ENCODE measurements around the gene TM9SF2. TPM values are rescaled to one million over a fixed set of nuclear protein-coding genes. Genes with fewer than 3 reads are reported as not detected.
"Not testable (repeated sequence)": the region's sequence is repeated elsewhere in the genome, so short reads cannot be mapped to it uniquely, and the experiment has no call there.

TM9SF2 gene
- total RNA-seq = 160 and 182 TPM in 2 replicates

GRCh38 chr13:99501184-99501847 is at the start of gene TM9SF2:
TM9SF2 (plus strand) TSS chr13:99501472; CDS start chr13:99501607, 135 bp downstream.
- no peak for TF ChIP-seq CTCF (IDR thresholded peaks at IDR 0.05; ENCODE audit: extremely low read depth, low read depth, low read length)
- peak within 1 kb of the TSS; percentile 98 for H3K4me2 ChIP-seq (ENCODE audit: insufficient read depth, low read length)
- peak; percentile 98 for DNase-seq (ENCODE audit: insufficient read length, low spot score, missing footprints)
- peaks cover 40% of the 10 kb centered on the region for H3K4me1 ChIP-seq (ENCODE audit: insufficient read depth, low read length)
- H3K9me3 ChIP-seq (ENCODE audit: low read depth, low read length) = no peaks in the 10 kb centered on the region
- peak within 1 kb of the TSS; percentile 96 for H2AFZ ChIP-seq (ENCODE audit: low read length)
- H3K36me3 ChIP-seq (ENCODE audit: insufficient read depth, low read length) = no peaks in the 10 kb centered on the region
- no peaks in the 10 kb centered on the region for H3K27me3 ChIP-seq (ENCODE audit: insufficient read depth, low read length)
- H3K27ac ChIP-seq (ENCODE audit: low read depth, low read length) = peak within 1 kb of the TSS; percentile 82
- peaks cover 50% of the 10 kb centered on the region for H3K79me2 ChIP-seq (ENCODE audit: insufficient read depth, low read length)
- peak within 1 kb of the TSS; percentile 98 for H3K4me3 ChIP-seq (ENCODE audit: insufficient read depth, low read length)
- H4K20me1 ChIP-seq (ENCODE audit: insufficient read depth, low read length) = peaks cover 24% of the 10 kb centered on the region

GRCh38 chr13:99454518-99455183 is 46.6 kb upstream of the TM9SF2 start:
- Histone ChIP-seq H3K36me3 (ENCODE audit: insufficient read depth, low read length) (no peaks in the 10 kb centered on the region), H3K4me3 (ENCODE audit: insufficient read depth, low read length) (no peak overlapping the region), H4K20me1 (ENCODE audit: insufficient read depth, low read length) (no peaks in the 10 kb centered on the region), H2AFZ (ENCODE audit: low read length) (no peak overlapping the region), H3K4me2 (ENCODE audit: insufficient read depth, low read length) (no peak overlapping the region), H3K79me2 (ENCODE audit: insufficient read depth, low read length) (no peaks in the 10 kb centered on the region), H3K9me3 (ENCODE audit: low read depth, low read length) (peaks cover 2% of the 10 kb centered on the region), H3K4me1 (ENCODE audit: insufficient read depth, low read length) (no peaks in the 10 kb centered on the region), H3K27me3 (ENCODE audit: insufficient read depth, low read length) (peaks cover 8% of the 10 kb centered on the region), H3K27ac (ENCODE audit: low read depth, low read length) (no peak overlapping the region)
- TF ChIP-seq CTCF (IDR thresholded peaks at IDR 0.05; ENCODE audit: extremely low read depth, low read depth, low read length) = no peak
- DNase-seq (ENCODE audit: insufficient read length, low spot score, missing footprints) = no peak

- H3K27me3 ChIP-seq (ENCODE audit: insufficient read depth, low read length) = no peaks in the 10 kb centered on the region
- H3K4me1 ChIP-seq (ENCODE audit: insufficient read depth, low read length) = no peaks in the 10 kb centered on the region
- no peak overlapping the region for H3K4me2 ChIP-seq (ENCODE audit: insufficient read depth, low read length)
- H3K9me3 ChIP-seq (ENCODE audit: low read depth, low read length) = peaks cover 2% of the 10 kb centered on the region
- no peak overlapping the region for H2AFZ ChIP-seq (ENCODE audit: low read length)
- no peak overlapping the region for H3K4me3 ChIP-seq (ENCODE audit: insufficient read depth, low read length)
- H3K36me3 ChIP-seq (ENCODE audit: insufficient read depth, low read length) = no peaks in the 10 kb centered on the region
- H3K27ac ChIP-seq (ENCODE audit: low read depth, low read length) = no peak overlapping the region
- no peaks in the 10 kb centered on the region for H4K20me1 ChIP-seq (ENCODE audit: insufficient read depth, low read length)
- H3K79me2 ChIP-seq (ENCODE audit: insufficient read depth, low read length) = no peaks in the 10 kb centered on the region
- no peak for TF ChIP-seq CTCF (IDR thresholded peaks at IDR 0.05; ENCODE audit: extremely low read depth, low read depth, low read length)
- DNase-seq (ENCODE audit: insufficient read length, low spot score, missing footprints) = no peak
Measured at GRCh38 chr13:99459099-99459850, 42.0 kb upstream of the TM9SF2 start.

- not testable (repeated sequence) for H3K36me3 ChIP-seq (ENCODE audit: insufficient read depth, low read length); H4K20me1 ChIP-seq (ENCODE audit: insufficient read depth, low read length); H3K4me1 ChIP-seq (ENCODE audit: insufficient read depth, low read length); H3K4me3 ChIP-seq (ENCODE audit: insufficient read depth, low read length); H3K79me2 ChIP-seq (ENCODE audit: insufficient read depth, low read length); H3K27me3 ChIP-seq (ENCODE audit: insufficient read depth, low read length); DNase-seq (ENCODE audit: insufficient read length, low spot score, missing footprints); H3K27ac ChIP-seq (ENCODE audit: low read depth, low read length); H2AFZ ChIP-seq (ENCODE audit: low read length); H3K9me3 ChIP-seq (ENCODE audit: low read depth, low read length); H3K4me2 ChIP-seq (ENCODE audit: insufficient read depth, low read length)
Measured at GRCh38 chr13:99460802-99461201, 40.5 kb upstream of the TM9SF2 start.

Data from osteoblast (primary cell).